GM15510 (cell line): ENCODE measurements around the gene RASA4.
"Not testable (repeated sequence)": the region's sequence is repeated elsewhere in the genome, so short reads cannot be mapped to it uniquely, and the experiment has no call there.

ENCODE experiments used
- POLR2A ChIP-seq: IDR thresholded peaks from 3 replicates; pipeline ENCODE4 v1.6.1; 2011; ENCODE audit warnings: borderline replicate concordance; ENCODE audit not compliant: insufficient read length; ENCODE audit errors: extremely low read depth

The RASA4 gene

GRCh38 chr7:102616507-102617125 lies at the start of gene RASA4:
RASA4 (minus strand) TSS chr7:102616756; CDS start chr7:102616689, 67 bp downstream.
- TF ChIP-seq POLR2A: not testable (repeated sequence)

- TF ChIP-seq POLR2A: not testable (repeated sequence)
These were observed 33.4 kb upstream of the RASA4 start, which contains the start of gene SPDYE2B for GRCh38 chr7:102649924-102650323. SPDYE2B (plus strand) TSS chr7:102650319; CDS start chr7:102652349, 2,030 bp downstream.

GRCh38 chr7:102642691-102643090 lies 26.1 kb upstream of the RASA4 start, which contains the start of gene UPK3BL1:
UPK3BL1 (minus strand) TSS chr7:102642791; CDS start chr7:102642741, 50 bp downstream.
- TF ChIP-seq POLR2A: not testable (repeated sequence)

DNA sequence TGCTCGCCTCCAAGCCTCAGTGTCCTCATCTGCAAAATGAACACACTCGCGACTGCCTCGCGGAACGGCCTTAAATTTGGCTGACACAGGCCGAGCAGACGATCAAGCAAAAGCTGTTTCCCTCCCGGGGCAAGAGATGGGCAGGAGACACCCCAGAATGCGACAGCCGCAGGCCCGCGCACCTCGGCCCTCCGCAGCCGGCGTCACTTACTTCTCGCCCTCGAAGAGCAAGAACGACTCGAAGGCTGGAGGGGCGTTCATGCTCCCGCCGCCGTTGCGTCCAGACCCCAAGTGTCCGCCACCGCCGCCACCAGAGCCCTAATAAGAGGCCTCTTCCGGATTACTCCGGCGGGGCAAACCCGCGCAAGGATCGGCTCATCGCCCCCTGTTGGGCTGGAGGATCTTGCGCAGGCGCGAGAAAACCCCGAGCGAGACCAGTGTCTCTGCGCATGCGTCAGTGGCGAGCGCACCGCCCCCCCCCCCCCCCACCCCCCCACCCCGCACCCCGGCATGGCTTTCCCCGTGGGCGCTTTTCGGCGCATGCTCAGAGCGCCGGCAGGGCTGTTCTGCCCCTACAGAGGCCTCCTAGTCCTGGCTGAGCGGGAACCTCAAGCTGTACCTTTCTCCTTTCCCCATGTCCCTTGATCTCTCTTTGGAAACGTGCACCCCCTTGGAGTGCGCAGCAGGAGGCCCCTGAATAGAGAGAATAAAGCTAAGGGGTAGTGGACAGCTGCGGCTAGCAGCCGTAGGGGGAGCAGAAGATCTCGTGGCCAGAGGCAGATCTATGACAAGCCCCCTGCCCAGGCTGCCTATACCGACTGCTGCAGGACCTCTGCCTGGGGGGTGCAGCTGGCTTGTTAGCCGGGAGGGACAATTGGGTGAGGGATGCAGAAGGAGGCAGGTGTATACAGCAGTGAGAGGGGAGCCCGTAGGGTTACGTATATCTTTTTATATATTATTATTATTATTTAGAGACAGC lies 44.0 kb downstream of the RASA4 start, which contains the start of gene POLR2J3:
Gene POLR2J3 (minus strand): TSS at position 323 of the 979 bp plus-strand sequence. CDS start 62 bp downstream, at position 261.
- peak; percentile 32 for TF ChIP-seq POLR2A

DNA sequence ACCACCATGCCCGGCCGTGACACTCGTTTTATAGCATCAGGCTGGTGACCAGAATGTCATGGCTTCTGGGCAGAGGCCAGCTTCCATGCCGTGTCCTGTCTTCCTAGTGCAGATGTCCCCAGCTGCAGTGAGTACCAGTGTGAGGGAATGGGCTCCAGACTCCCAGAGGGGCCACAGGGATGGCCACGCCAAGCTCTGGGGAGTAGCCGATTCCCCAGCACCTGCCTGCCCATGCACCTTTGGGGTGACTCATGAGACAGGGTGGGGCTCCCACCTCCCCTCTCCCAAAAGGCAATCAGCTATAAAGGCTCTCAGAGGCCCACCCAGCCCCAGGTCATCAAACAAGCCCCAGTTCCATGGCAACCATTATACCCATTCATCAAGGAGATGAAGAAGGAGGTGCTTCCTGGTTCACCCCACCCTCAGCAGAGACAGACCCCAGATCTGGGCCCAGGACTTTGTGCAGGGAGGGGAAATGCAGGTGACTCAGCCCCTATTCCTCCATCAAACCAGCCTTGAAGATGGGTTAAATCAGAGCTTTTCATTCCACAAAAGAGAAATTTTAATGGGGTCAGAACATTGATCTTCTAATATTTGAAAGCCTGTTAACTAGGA lies 65.6 kb downstream of the RASA4 start, which contains the start of gene SPDYE2:
Gene SPDYE2 (plus strand): TSS at position 419 of the 615 bp plus-strand sequence. CDS start 2,030 bp downstream, outside the sequence.
- TF ChIP-seq POLR2A: not testable (repeated sequence)

DNA sequence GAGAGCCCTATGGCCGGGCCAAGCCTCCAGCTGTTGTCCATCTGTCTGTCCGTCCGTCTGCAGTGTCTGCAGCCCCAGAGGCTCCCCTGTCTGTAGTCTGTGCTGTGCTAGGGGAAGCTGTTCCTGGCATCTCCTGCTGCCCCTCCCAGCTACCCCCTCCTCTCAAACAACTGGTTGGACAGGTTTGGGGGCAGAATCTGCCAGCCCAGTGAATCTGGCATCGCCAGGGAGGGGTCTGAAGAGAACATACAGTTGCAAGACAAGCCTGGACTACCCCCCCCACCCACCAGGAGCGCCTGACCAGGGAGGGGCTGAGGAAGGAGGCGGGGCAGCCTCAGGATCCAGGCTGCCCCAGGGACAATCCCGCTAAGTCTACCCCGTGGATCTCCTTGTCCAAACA lies 73.0 kb downstream of the RASA4 start, which contains the start of gene UPK3BL2:
Gene UPK3BL2 (minus strand): TSS at position 101 of the 400 bp plus-strand sequence. CDS start 60 bp downstream, at position 41.
- not testable (repeated sequence) for TF ChIP-seq POLR2A
